Peyer's patch (tissue), 4 donors: ENCODE measurements around the gene OLIG1.

ENCODE experiments used
- POLR2A ChIP-seq, 2 donors: fragments of 450-650 bp; IDR thresholded peaks; one replicate each; pipeline ENCODE4 v1.5.1; 2017; ENCODE audit warnings: antibody characterized with exemption in 2 of 2, mild to moderate bottlenecking in 2 of 2, moderate library complexity in 2 of 2
- TF ChIP-seq, protein P1 (sequence below), 6 experiments: fragments of 450-650 bp in 4 of 6; fragments of 200-600 bp in 2 of 6; sonication (generic) in 1 of 6; IDR thresholded peaks; one replicate each; pipeline ENCODE4 v1.5.1; 2017 to 2019; ENCODE audit warnings: antibody characterized with exemption in 6 of 6, mild to moderate bottlenecking in 3 of 6, moderate library complexity in 1 of 6

DNA sequence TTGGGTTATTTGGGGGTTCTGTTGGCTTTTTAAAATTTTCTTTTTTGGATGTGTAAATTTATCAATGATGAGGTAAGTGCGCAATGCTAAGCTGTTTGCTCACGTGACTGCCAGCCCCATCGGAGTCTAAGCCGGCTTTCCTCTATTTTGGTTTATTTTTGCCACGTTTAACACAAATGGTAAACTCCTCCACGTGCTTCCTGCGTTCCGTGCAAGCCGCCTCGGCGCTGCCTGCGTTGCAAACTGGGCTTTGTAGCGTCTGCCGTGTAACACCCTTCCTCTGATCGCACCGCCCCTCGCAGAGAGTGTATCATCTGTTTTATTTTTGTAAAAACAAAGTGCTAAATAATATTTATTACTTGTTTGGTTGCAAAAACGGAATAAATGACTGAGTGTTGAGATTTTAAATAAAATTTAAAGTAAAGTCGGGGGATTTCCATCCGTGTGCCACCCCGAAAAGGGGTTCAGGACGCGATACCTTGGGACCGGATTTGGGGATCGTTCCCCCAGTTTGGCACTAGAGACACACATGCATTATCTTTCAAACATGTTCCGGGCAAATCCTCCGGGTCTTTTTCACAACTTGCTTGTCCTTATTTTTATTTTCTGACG is 41.1 kb upstream of the OLIG1 start:
- no peak for TF ChIP-seq POLR2A (IDR thresholded peaks at IDR 0.05)
- TF ChIP-seq, protein P1, sequence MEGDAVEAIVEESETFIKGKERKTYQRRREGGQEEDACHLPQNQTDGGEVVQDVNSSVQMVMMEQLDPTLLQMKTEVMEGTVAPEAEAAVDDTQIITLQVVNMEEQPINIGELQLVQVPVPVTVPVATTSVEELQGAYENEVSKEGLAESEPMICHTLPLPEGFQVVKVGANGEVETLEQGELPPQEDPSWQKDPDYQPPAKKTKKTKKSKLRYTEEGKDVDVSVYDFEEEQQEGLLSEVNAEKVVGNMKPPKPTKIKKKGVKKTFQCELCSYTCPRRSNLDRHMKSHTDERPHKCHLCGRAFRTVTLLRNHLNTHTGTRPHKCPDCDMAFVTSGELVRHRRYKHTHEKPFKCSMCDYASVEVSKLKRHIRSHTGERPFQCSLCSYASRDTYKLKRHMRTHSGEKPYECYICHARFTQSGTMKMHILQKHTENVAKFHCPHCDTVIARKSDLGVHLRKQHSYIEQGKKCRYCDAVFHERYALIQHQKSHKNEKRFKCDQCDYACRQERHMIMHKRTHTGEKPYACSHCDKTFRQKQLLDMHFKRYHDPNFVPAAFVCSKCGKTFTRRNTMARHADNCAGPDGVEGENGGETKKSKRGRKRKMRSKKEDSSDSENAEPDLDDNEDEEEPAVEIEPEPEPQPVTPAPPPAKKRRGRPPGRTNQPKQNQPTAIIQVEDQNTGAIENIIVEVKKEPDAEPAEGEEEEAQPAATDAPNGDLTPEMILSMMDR (IDR thresholded peaks at IDR 0.05) = no peak
